Activated CD8-positive, alpha-beta memory T cell treated with anti-CD3 and anti-CD28 coated beads, Interleukin-2, amount 50 U/mL, for 1 hour (primary cell): ENCODE results near the gene DLG2.
"Not testable (repeated sequence)": the region's sequence is repeated elsewhere in the genome, so short reads cannot be mapped to it uniquely, and the experiment has no call there.

Experiments
- DNase-seq: peaks from one replicate; pipeline ENCODE4 v3.0.0-alpha.2; 2020; ENCODE audit errors: extremely low read depth

Gene DLG2

GRCh38 chr11:83791557-83791956 lies 1835.6 kb downstream of the DLG2 start:
- DNase-seq, result no peak

- no peak for DNase-seq
These were observed 1841.2 kb downstream of the DLG2 start for GRCh38 chr11:83785942-83786341.

- no peak for DNase-seq
These were observed 1842.7 kb downstream of the DLG2 start for GRCh38 chr11:83784419-83784818.

- no peak for DNase-seq
These were observed 1844.8 kb downstream of the DLG2 start for GRCh38 chr11:83782329-83782728.

- no peak for DNase-seq
These were observed 1847.3 kb downstream of the DLG2 start for GRCh38 chr11:83779876-83780275.

- DNase-seq, result no peak
These were observed 1848.5 kb downstream of the DLG2 start for GRCh38 chr11:83778596-83778995.

- no peak for DNase-seq
These were observed 1852.9 kb downstream of the DLG2 start for GRCh38 chr11:83773950-83774880.

GRCh38 chr11:83768489-83768888 lies 1858.7 kb downstream of the DLG2 start:
- DNase-seq, result no peak

- no peak for DNase-seq
These were observed 1860.2 kb downstream of the DLG2 start for GRCh38 chr11:83766932-83767331.

- no peak for DNase-seq
These were observed 1862.5 kb downstream of the DLG2 start for GRCh38 chr11:83764643-83765042.

- DNase-seq, result no peak
These were observed 1866.2 kb downstream of the DLG2 start for GRCh38 chr11:83760932-83761331.

- DNase-seq, result no peak
These were observed 1868.0 kb downstream of the DLG2 start for GRCh38 chr11:83759148-83759547.

GRCh38 chr11:83751041-83751440 lies 1876.1 kb downstream of the DLG2 start:
- no peak for DNase-seq

- no peak for DNase-seq
These were observed 1880.1 kb downstream of the DLG2 start for GRCh38 chr11:83746921-83747585.

- DNase-seq, result no peak
These were observed 1882.4 kb downstream of the DLG2 start for GRCh38 chr11:83744620-83745192.

GRCh38 chr11:83736684-83737083 lies 1890.5 kb downstream of the DLG2 start:
- no peak for DNase-seq

GRCh38 chr11:83734120-83734519 lies 1893.0 kb downstream of the DLG2 start:
- DNase-seq, result no peak

GRCh38 chr11:83731288-83731687 lies 1895.9 kb downstream of the DLG2 start:
- DNase-seq, result not testable (repeated sequence)

- DNase-seq, result no peak
These were observed 1898.9 kb downstream of the DLG2 start for GRCh38 chr11:83728281-83728680.

- no peak for DNase-seq
These were observed 1899.9 kb downstream of the DLG2 start for GRCh38 chr11:83727251-83727650.

GRCh38 chr11:83726316-83726715 lies 1900.8 kb downstream of the DLG2 start:
- DNase-seq, result no peak

GRCh38 chr11:83725728-83726127 lies 1901.4 kb downstream of the DLG2 start:
- DNase-seq, result no peak

- DNase-seq, result no peak
These were observed 1901.9 kb downstream of the DLG2 start for GRCh38 chr11:83725269-83725560.
